Measurements from ENCODE around the gene MEIG1. TPM values are rescaled to one million over a fixed set of nuclear protein-coding genes. Genes with fewer than 3 reads are reported as not detected.
"Not testable (repeated sequence)": the region's sequence is repeated elsewhere in the genome, so short reads cannot be mapped to it uniquely, and the experiment has no call there.

MEIG1 gene, protein sequence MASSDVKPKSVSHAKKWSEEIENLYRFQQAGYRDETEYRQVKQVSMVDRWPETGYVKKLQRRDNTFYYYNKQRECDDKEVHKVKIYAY
- not detected for total RNA-seq
- long read RNA-seq, result 0 reads

GRCh38 chr10:14959221-14960057, at the start of gene MEIG1:
MEIG1 (plus strand) TSS chr10:14959388; CDS start chr10:14966469, 7,081 bp downstream.
- peak; percentile 96 to 99 for ATAC-seq
- peak; percentile 92 for DNase-seq
- intact Hi-C loops (cut with DNase I), result loop anchor here (10.0 kb wide), 2 partner anchors 85 to 135 kb away; partner anchors contain the start of genes RPP38 (in 1 of the 2) and SUV39H2 (in 1 of the 2)

- no peak for DNase-seq
- intact Hi-C loops (cut with DNase I), result no loop called here
- no peak for ATAC-seq
Measured at GRCh38 chr10:14910953-14911352, 48.2 kb upstream of the MEIG1 start.

- ATAC-seq, result no peak
- intact Hi-C loops (cut with DNase I), result no loop called here
- no peak for DNase-seq
Measured at GRCh38 chr10:14911801-14912200, 47.4 kb upstream of the MEIG1 start.

DNA sequence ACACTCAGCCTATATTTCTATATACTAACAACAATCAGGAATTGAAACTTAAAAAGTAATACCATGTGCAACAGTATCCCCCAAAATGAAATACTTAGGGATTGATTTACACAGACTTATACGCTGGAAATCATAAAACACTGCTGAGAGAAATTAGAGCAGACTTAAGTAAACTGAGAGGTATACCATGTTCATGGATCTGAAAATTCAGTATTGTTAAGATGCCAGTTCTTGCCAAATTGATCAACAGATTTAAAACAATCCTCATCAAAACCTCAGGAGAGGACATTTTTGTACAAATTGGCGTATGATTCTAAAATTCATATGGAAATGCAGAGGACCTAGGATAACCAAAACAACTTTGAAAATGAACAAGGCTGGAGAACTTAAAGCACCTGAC, 42.6 kb upstream of the MEIG1 start:
- intact Hi-C loops (cut with DNase I), result no loop called here
- DNase-seq (no peak), ATAC-seq (no peak)

- ATAC-seq, result no peak
- intact Hi-C loops (cut with DNase I), result no loop called here
- no peak for DNase-seq
Measured at GRCh38 chr10:14917827-14918226, 41.4 kb upstream of the MEIG1 start.

GRCh38 chr10:14918964-14919363, 40.2 kb upstream of the MEIG1 start:
- DNase-seq (no peak), ATAC-seq (no peak)
- intact Hi-C loops (cut with DNase I), result no loop called here

GRCh38 chr10:14924013-14924412, 35.2 kb upstream of the MEIG1 start:
- DNase-seq, result no peak
- intact Hi-C loops (cut with DNase I), result no loop called here
- no peak for ATAC-seq

GRCh38 chr10:14925268-14925667, 33.9 kb upstream of the MEIG1 start:
- ATAC-seq (no peak), DNase-seq (no peak)
- intact Hi-C loops (cut with DNase I), result no loop called here

GRCh38 chr10:14926061-14926470, 33.1 kb upstream of the MEIG1 start:
- ATAC-seq, result no peak
- DNase-seq, result no peak
- intact Hi-C loops (cut with DNase I), result no loop called here

DNA sequence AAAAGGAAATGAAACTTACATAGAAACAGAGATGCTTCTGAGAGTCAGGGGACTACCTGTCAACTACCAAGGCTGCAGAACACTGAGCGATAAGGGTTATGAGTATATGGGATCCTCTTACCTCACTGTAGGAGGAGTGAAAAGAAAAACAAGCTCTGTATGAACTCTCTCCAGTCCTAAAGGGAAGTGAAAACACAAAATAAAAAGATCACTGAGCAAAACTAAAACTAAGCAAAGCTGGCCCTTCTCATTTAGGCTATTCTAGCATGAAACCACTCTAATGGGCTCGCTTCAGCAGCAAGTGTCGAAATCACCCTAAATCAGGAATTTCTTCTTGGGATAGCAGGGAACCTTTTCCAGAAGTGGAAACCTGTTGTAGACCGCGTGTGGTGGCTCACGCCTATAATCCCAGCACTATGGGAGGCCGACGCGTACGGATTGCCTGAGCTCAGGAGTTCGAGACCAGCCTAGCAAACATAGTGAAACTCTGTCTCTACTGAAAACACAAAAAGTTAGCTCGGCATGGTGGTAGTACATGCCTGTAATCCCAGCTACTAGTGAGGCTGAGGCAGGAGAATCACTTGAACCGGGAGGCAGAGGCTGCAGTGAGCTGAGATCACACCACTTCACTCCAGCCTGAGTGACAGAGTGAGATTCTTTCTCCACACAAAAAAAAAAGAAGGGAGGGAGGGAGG, 32.3 kb upstream of the MEIG1 start:
- DNase-seq (no peak), ATAC-seq (no peak)
- intact Hi-C loops (cut with DNase I), result no loop called here

DNA sequence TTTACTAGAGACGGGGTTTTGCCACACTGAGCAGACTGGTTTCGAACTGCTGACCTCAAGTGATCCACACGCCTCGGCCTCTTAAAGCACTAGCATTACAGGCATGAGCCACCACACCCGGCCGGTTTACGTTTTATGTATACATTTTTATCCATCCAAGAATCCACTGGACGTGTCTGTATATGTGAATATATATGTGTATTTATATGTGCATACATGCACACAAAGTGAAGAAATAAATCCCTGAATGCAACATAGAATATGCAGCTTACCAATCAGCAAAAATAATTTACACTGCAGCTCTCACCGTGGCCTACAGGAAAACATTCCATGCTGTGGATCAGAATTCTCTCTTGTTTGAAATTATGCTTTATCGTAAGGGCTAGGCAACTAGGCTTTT, 28.6 kb upstream of the MEIG1 start:
- ATAC-seq, result no peak
- DNase-seq, result no peak
- intact Hi-C loops (cut with DNase I), result no loop called here

DNA sequence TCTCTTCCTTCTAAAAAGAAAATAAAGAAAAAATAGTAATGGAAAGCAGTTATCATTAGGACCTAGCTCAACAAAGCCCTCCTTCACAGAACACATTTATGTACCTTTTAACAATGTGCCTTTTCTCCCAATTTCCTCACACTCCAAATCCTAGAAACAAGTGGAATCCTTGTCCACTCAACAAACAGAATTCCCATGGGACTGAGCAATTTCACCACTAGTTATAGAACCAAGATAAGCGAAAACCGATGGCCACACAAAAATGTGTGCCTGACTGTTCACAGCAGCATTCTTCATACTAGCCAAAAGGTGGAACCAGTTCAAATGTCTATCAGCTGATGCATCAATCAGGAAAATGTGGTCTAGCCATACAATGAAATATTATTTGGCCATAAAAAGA, 22.6 kb upstream of the MEIG1 start:
- intact Hi-C loops (cut with DNase I), result no loop called here
- ATAC-seq, result no peak
- DNase-seq, result no peak

DNA sequence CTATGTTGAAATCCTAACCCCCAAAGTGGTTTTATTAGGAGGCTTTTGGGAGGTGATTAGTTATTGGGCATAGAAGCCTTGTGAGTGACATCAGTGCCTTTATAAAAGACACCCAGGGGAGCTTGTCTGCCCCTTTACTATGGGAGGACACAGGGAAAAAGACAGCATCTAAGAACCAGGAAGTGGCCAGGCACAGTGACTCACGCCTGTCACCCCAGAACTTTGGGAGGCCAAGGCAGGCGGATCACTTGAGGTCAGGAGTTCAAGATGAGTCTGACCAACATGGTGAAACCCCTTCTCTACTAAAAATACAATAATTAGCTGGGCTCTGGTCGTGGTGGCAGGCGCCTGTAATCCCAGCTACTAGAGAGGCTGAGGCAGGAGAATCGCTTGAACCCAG, 20.2 kb upstream of the MEIG1 start:
- intact Hi-C loops (cut with DNase I); DNase-seq; ATAC-seq: not testable (repeated sequence)

DNA sequence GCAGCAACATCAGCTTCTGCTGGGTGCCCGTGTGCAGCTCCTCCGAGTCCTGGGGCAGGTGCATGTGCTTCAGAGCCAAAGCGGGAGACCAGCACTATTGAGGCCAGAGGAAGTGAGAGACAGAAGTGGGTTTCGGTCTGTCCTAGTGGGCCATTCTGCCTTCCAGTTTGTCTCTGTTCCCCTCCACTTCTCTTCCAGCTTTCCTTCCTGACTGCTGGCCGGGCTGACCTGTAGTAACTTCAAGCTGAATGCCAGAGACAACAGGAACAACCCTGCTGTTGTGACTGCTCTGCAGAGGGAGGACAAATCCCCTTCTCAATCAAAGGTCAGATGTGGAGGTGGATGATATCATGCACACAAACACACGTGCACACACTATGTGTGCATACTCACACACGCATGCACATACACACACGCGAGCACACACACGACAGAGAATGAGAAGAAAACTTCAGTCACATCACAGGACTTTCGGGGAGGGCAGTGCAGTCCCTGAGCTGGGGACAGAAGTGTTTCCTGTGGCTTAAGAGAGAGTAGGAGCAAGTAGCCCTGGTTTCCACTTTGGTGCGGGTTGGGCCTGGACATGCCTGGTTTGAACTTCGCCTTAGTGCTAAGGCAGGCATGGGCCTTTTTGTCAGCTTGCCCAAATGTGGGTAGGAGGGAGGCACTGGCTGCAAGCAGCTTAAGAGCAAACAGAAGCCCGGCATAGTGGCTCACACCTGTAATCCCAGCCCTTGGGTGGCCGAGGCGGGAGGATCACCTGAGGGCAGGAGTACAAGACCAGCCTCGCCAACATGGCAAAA, 16.8 kb upstream of the MEIG1 start:
- intact Hi-C loops (cut with DNase I); DNase-seq; ATAC-seq: not testable (repeated sequence)

GRCh38 chr10:14942950-14943338, 16.2 kb upstream of the MEIG1 start:
- DNase-seq; ATAC-seq; intact Hi-C loops (cut with DNase I): not testable (repeated sequence)

- DNase-seq (no peak), ATAC-seq (no peak)
- intact Hi-C loops (cut with DNase I), result no loop called here
Measured at GRCh38 chr10:14945108-14945507, 14.1 kb upstream of the MEIG1 start.

DNA sequence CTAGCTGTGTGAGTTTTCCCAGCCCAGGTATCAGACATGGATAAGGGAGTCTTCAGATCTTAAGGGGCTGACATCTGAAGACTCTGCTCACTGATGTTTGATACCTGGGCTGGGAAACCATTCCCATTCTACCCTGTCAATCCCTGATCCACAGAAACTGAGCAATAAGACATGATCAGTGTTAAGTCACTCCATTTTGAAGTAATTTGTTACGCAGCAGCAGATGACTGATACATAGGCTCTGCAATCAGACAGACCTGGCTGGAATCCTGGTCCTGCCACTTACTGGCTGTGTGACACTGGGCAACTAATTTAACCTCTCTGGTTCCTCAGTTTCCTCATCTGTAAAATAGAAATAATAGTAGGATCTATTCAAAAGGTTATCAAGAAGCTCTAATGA, 11.9 kb upstream of the MEIG1 start:
- intact Hi-C loops (cut with DNase I), result no loop called here
- ATAC-seq, result no peak

DNA sequence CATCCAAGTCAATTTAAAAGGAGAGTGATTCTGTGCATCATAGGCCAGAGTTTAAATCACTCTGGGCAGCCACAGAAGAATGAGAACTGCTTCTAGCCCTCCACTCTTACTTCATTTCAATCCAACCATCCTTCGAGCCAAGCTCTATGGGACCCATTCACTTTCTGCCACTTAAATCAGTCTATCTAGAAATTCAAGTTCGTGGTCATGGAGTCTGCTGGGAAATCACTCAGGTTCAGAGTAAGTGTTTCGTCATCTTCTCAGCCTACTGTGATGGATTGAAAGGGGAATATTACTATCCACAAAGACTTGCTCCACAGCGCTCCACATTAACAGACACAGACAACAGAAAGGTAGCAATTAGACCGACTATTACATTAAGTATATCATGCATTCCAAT, 9.9 kb upstream of the MEIG1 start:
- ATAC-seq, result no peak
- DNase-seq, result no peak
- intact Hi-C loops (cut with DNase I), result no loop called here

More for the DNA sequence above, 11.9 kb upstream of the MEIG1 start:
- no peak for DNase-seq

- ATAC-seq (no peak), DNase-seq (no peak)
- intact Hi-C loops (cut with DNase I), result loop anchor here in 1 of 2 donors (5.0 to 10.0 kb wide), 2 partner anchors 78 to 144 kb away; partner anchors contain the start of genes RPP38 and SUV39H2
Measured at GRCh38 chr10:14952851-14953423, 6.3 kb upstream of the MEIG1 start.
